Esophagus mucosa (tissue), 1 donor: ENCODE results near the gene MYRF. TPM values are rescaled to one million over a fixed set of nuclear protein-coding genes. Genes with fewer than 3 reads are reported as not detected.
A peak's percentile ranks its signal among the peaks of the same experiment; 100 is the strongest.

Experiments used
- ATAC-seq: fragments of 200-7000 bp; cut with Tn5 transposase; one replicate; pipeline ENCODE4 v1.9.1; 2020
- total RNA-seq: library from RNA; stranded (reverse); gene quantifications from one replicate; pipeline ENCODE4 v1.2.4, GENCODE V29; 2023
- donor health status: DM: yes; HTN: yes; CAD: no.

MYRF gene
- total RNA-seq, 1 donor from 2014 or later, result 0.88 TPM

DNA sequence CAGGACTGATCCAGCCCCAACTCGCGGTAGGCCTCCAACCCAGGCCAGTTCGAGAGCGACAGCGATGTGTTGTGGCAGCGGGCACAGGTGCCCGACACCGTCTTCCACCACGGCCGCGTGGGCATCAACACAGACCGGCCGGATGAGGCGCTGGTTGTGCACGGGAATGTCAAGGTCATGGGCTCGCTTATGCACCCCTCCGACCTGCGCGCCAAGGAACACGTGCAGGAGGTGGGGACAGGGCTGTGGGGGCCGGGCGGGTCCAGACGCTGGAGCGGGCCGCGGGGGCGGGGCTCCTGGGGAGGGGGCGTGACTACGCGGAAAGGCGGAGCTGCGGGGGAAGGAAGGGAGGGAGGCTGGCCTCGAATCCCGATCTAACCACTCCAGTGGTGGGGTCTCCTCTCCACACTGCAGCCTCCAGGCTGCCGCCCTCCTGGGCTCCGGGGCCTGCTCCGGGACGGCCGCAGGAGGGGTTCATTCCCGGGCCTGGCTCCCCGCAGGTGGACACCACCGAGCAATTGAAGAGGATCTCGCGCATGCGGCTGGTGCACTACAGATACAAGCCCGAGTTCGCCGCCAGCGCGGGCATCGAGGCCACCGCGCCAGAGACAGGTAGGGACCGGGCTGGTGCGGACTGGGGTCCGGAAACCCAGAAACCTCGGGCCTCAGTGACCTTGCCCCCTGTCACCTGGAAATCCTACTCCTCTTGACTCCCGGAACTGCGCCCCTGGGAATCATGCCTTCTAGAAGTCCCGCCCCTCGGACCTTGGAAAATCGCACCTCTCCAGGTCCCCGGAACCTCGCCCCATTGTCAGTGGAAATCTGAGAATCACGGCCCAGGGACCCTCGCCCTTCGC lies 25.0 kb downstream of the MYRF start:
- peak; percentile 6 for ATAC-seq

DNA sequence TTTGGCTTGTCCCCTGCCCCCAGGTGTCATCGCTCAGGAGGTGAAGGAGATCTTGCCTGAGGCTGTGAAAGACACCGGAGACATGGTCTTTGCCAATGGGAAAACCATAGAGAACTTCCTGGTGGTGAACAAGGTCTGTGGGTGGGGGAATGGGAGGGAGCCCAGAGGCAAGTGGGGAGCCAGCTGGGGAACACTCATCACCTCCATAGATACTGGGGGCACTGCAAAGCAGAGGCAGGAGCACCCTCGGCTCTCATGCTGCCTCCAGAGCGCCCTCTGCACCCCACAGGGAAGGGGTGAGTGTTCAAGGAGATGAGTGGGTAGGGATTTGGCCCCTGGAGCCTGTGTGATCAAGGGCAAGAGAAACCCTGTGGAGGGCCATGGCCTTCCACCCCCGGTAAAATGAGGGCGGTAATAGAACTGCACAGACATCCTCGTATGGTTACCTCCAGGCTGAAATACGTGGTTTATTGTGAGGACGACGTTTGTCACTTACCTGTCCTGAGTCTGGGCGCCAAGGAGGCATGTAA lies 26.0 kb downstream of the MYRF start:
- ATAC-seq, result no peak

DNA sequence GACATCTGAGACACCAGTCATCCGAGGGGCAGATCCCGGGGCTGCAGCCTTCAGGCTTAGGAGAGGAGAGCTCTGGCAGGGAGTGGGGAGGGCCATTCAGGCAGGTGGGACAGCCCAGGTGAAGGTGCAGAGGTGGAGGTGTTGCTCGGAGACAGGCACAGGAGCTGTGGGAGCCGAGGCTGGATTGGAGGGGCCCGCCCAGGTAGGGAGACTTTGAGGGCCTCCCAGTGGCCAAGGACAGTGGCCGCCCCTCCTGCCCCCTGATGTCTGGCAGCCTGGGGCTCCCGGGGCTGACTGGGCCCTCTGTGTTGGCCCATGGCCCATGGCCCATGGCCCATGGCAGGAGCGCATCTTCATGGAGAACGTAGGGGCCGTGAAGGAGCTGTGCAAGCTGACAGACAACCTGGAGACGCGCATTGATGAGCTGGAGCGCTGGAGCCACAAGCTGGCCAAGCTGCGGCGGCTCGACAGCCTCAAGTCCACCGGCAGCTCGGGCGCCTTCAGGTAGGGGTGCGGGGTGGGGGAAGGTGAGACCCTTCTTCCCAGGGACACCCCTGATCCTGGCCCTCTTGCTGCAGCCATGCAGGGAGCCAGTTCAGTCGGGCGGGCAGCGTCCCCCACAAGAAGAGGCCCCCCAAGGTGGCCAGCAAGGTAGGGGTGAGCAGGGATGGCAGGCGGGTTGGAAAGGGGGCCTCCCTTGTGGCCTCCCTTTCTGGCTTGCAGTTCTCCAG lies 26.6 kb downstream of the MYRF start:
- no peak for ATAC-seq

DNA sequence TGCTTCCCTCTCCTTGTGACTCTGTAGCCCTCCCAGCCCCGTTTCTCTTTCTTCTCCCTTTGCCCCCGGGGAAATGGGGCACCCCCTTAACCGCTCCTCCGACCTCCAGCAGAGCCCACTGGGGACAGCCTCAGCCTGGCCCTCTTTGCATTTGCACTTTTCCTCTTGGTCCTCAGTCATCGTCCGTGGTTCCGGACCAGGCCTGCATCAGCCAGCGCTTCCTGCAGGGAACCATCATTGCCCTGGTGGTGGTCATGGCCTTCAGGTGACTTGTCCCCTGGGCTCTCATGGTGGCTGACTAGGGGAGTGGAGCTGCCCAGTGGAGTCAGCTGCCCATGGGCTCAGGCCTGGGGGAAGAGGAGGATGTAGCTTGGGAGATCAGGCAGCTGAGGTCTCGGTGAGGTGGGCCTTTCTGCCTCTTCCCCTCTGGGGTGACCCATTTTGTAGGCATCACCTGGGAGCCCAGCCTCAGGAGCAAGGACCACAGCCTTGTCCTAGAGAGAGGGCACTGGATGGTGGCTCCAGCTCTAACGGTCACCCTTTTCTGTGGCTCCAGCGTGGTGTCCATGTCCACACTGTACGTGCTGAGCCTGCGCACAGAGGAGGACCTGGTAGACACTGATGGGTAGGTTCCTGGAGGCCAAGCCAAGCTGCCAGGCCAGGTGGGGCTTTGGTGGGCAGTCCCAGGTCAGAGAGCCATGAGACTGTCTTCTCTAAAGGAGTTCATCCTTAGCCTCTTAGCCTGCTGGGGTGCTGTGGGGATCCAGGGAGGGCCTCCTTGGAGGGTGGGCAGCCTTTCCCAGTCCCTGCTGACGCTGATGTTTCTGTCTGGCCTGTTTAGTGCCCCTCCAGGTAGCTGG lies 27.5 kb downstream of the MYRF start:
- ATAC-seq, result no peak

DNA sequence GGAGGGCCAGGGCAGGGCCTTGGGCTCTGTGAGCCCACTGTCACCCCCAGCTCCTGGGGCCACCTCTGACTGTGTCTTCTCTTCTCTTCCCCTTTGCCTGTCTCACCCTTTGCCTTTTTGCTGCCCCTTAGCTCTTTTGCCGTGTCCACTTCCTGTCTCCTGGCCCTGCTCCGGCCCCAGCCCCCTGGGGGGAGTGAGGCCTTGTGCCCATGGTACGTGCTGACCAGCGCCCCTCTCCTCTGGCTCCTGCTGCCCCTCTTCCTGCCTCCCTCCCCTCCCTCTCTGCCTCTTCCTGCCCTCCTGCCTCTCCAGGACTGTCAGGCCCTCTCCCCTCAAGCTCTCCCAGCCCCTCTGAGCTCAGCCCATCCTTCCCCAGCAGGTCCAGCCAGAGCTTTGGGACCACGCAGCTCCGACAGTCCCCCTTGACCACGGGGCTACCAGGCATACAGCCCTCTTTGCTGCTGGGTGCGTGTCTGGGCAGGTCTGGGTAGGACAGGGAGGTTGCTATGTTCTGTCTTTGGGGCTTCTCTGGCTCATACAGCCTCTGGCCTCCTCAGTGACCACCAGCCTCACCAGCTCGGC lies 28.2 kb downstream of the MYRF start:
- no peak for ATAC-seq

DNA sequence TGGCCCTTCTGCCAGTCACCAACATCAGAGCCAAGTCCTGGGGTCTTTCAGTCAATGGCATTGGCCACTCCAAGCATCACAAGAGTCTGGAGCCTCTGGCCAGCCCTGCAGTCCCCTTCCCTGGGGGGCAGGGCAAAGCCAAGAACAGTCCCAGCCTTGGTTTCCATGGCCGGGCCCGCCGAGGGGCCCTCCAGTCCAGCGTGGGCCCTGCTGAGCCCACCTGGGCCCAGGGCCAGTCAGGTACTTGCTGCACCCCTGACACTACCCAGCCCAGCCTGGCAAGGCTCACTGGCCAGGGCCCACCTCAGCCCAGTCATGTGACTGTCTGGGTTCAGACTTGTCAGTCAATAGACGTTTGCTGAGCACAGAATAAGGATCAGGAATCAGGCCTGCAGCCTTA lies 29.1 kb downstream of the MYRF start:
- no peak for ATAC-seq

DNA sequence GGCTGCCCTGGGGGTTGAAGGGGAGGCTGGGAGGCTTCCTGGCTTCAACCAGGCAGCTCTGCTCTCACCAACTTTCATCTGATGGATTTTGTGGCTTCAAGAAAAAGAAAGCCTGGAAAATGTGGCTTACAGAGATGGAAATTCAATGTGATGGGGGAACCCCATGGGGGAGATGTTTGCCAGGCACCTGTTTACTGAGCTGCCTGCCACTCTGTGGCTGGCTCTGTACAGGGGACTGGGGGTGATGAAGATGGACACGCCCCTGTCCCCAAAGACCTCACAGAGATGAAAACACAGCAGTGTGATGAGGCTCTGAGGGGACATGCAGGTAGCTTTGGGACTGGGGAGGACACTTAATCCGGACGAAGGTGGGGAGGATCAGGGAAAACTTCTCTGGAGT lies 29.9 kb downstream of the MYRF start:
- ATAC-seq, result no peak

DNA sequence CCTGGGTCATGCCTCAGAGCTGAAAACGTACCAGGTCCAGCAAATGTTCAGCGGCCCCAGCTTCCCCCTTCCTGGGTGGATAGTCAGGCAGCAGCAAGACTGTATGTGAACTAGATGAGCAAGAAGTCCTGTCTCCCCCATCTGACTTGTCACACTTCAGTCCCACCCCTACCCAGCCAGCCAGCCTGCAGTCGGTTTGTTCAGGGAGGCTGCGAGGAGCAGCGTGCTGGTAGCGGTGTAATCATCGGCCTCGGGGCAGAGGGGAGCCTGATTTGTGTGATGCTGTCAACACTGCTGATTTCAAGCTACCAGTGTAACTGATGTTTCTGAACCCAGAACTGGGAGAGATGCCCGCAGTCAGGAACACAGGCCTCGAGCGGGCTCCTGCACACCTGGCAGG lies 30.4 kb downstream of the MYRF start:
- no peak for ATAC-seq

DNA sequence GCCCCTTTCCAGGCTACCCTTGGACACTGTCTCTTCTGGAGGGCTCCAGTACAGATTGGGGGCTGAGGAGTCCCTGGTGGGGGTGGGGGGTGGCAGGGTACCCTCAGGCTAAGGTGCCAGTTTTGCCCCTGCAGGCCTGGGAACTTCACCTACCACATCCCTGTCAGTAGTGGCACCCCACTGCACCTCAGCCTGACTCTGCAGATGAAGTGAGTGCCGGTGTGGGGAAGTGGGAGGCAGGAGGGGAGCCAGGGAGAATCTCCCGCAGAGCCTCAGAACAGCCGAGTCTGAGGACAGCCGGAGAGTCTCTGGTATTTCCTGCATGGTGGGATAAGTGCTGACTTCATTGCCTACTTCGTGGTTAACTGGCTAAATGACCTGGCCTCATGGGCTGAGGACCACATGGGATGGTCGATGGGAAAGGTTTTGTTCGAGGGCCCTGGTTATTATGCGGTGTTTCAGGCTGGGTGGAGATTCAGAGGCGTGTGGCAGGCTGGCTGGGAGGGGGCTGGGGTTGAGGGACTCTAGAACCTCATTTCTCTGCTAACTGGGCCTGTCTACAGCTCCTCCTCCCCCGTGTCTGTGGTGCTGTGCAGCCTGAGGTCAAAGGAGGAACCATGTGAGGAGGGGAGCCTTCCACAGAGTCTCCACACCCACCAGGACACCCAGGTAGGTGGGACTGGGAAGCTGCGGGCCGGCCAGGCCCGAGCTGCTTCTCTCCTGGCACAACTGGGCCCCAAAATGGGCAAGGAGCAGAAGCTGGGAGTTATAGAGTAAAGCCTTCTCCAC lies 31.5 kb downstream of the MYRF start:
- ATAC-seq, result no peak

DNA sequence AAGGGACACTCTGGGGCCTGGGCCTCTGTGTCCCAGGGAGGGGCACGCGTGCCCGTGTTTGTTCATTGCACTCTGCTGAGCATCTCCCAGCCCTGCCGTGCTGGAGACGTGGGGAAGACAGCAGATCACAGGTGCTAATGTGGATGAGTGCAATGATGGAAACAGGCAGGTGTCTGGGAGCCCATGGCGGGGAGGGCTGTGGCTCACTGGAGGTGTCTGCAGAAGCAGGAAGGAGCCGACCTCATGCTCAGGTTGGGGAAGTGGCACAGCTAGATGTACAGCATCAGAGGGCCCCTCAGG lies 32.0 kb downstream of the MYRF start:
- no peak for ATAC-seq

DNA sequence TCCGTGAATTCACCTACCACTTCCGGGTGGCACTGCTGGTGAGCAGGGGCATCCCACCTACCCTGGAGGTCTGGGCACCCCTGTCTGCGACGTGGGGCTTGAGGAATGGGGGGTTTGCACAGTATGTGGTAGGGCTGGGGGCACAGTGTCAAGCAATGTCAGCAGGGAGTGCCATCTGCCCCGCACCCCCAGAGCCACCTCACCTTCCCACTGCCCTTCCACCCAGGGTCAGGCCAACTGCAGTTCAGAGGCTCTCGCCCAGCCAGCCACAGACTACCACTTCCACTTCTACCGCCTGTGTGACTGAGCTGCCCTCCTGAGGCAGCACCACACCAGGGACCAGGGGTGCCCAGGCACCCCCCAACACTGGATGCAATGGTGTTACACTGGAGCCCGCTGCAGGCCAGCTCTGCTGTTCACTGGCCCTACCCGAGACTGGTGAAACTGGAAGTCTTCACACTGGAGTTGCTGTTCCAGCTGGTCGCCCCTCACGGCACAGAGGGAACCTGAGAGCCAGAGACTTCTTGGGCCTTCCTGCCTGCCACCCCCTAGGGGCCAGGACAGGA lies 33.5 kb downstream of the MYRF start:
- ATAC-seq, result no peak

DNA sequence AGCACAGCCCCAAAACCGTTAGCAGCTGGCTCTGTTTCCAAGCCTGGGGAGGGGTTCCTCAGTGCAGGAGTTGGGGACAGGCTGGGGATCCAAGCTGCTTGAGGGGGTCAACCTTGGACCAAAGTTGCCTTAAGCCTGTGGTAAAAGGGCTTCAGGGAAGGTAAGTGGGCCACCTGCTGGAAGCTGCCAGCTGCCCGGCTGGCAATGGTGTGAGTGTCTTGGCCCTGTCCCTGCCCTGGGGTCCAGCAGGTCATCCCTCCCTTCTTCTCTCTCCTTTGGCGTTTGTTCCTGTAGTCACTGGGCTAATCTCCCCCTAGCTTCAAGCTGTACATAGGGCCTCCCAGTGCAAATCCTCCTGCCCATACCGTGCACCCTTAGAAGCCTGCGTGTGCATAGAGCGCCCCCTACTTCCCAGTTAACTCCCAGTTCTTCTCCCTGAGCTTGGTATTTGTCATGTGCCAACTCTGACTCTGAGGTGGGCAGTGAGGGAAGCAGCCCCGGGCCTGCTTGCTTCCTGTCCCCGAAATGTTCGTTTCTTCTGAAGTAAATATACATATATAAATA lies 35.6 kb downstream of the MYRF start:
- no peak for ATAC-seq

DNA sequence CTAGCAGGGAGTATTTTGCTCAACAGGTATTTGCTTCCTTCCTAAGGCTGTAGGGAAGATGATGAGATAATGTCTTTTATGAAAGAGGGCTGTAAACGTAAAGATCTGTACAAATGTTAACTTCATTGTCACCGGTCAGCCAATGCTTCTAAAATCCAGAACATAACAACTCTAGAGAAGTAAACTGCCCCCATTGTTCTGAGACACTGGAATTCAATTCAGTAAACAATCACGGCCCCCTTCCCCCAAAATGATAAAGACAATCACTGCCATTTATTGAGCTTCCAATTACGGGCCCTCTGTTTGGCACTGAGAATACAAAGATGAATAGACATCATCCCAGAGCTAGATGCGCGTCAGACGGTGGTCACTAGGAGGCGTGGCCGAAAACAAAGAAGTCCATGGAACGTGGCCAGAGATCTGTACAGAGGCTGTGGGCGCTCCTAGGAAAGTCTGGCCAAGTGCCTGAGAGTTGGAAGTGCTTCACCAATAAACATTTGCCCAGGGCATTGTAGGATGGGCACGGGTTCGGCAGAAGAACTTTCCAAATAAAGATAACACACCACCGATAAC lies 39.4 kb downstream of the MYRF start:
- ATAC-seq, result peak; percentile 61

DNA sequence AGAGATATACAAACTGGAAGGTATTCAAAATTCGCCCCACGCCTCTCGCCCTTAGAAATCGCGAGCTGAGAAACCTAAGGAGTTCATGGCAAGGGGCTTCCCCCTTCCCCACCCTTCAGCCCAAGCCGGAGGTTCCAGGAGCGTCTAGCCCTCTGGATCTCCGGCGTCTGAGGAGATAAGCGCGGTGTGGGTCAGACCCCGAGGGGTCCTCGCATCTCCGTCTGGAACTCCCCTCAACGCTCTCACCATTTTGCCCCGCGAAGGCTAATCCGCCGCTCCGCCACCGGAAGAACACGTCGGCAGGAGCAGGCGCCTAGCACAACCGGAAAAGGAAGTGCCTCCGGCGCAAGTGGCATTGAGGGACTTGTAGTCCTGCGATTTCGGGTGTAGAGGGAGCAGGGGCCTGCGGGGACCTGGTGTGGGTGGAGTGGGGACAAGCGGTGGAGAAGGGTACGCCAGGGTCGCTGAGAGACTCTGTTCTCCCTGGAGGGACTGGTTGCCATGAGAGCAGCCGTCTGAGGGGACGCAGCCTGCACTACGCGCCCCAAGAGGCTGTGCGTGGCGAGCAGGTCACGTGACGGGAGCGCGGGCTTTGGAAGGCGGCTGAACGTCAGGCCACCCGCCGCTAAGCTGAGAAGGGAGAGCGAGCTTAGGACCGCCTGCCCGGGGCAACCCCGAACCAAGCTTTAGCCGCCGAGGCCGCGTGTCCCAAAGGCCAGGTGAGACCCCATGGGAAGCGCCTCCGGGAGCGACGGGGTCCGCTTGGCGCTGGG lies 40.1 kb downstream of the MYRF start, which contains the start of the genes FEN1 and TMEM258:
FEN1 (plus strand) TSS at position 602 of the 773 bp plus-strand sequence. CDS start 2,451 bp downstream, outside the sequence.
TMEM258 (minus strand) TSS at position 290 of the 773 bp plus-strand sequence; CDS start at position 249, 41 bp downstream.
- ATAC-seq, result peak; percentile 90

DNA sequence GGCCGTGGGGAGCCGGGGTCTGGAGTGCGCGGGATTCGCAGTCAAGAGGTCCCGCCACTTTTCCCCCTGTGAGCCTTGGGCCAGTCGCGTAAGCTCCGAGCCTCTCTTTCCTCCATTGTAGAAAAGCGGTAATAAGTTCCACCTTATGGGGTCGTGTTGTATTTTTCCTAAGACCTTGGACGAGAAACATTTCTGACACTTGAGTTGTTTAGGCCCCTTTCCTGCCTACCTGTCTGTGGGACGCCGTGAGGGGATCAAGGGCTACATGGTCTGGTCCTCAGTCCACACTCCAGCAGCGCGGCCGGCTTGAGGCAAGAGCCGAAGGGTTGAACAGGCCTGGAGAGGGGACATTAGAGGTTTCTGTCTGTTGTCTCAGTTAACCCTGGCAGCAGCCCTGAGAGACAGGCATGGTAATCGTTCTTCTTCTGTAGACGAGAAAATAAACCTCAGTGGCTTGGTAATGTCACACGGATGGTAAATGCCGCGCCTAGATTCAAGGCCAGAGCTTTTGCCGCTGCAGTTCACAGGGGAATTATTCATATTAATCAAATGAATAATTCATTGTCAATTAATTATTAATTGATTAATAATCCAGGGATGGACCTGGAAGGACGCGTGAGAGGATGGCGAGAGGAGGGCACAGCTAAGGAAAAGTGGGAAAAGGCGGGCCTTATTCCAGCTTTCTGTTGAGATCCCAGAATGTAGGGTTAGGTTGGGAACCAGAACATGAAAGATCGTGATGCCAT lies 40.8 kb downstream of the MYRF start:
- ATAC-seq, result no peak

DNA sequence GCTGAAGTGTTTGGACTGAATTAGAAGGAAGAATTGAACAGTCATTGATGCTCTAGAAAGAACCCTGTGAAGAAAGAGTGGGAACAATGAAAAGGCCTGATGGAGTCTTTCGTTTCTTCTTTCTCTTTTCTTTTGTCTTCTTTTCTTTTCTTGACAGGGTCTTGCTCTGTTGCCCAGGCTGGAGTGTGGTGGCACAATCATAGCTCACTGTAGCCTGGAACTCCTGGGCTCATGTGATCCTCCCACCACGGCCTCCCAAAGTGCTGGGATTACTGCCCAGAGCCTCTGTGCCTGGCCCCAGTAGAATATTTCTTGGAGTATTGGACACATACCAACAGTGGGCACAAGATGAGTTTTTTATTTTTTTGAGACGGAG lies 41.4 kb downstream of the MYRF start:
- no peak for ATAC-seq

DNA sequence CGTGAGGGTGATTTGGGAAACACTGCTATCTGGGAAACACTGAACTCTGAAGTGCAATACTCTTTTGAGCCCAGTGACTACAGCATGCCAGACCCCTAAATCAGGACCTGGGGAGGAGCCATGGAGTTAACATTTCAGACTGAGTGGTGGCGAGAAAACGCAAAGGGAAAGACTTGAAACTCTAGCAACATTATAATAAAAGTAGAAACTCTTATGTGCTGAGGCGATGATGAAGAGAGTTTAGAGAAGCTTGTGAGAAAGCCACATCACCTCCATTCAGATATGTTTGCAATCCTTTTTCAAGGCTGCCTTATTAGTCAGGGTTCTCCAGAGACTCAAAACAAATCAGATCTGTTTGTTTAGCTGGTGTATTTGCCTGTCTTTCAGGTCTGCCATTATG lies 42.1 kb downstream of the MYRF start:
- no peak for ATAC-seq

DNA sequence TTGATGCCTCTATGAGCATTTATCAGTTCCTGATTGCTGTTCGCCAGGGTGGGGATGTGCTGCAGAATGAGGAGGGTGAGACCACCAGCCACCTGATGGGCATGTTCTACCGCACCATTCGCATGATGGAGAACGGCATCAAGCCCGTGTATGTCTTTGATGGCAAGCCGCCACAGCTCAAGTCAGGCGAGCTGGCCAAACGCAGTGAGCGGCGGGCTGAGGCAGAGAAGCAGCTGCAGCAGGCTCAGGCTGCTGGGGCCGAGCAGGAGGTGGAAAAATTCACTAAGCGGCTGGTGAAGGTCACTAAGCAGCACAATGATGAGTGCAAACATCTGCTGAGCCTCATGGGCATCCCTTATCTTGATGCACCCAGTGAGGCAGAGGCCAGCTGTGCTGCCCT lies 43.0 kb downstream of the MYRF start:
- no peak for ATAC-seq
